GM18520 (cell line): ENCODE measurements around the gene DPF1.
"Not testable (repeated sequence)": the region's sequence is repeated elsewhere in the genome, so short reads cannot be mapped to it uniquely, and the experiment has no call there.

Experiments
- ATAC-seq: cut with Tn5 transposase; IDR thresholded peaks from one replicate; pipeline ENCODE4 v1.9.1; 2021; ENCODE audit not compliant: unreplicated experiment

The DPF1 gene

DNA sequence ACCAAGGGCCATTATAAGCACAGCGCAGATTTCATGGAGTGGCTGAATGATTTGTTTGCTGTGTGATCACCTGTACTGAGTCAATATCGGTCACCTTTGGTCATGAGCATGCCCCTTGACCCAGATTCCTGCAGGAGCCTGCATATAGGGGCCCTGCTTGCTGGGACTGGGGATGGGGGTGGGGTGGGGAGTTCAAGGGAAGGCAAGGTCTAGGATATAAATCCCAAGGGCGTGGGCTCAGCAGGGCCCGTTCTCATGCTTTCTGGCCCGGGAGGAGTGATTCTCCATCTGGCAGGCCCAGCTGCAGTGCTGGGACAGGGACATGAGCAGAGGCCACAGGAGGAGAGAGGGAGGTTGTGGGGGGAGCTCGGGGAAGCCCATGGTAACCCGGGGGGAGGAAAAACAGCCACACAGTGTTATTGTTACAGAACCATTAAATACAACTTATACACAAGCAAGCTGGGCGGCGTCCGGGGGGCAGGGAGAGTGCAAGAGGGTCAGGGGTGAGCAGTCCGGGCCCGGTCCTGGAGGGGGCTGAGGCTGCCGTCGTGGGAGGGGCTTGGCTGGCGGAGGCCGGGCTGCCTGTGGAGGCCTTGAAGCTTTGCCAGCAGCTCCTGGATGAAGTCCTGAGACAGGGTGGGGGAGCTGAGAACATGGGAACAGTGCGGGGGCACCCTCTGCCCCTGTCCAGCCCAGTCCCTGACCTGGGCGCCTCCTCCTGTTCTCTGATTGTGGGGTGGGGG lies 27.0 kb upstream of the DPF1 start:
- no peak for ATAC-seq

DNA sequence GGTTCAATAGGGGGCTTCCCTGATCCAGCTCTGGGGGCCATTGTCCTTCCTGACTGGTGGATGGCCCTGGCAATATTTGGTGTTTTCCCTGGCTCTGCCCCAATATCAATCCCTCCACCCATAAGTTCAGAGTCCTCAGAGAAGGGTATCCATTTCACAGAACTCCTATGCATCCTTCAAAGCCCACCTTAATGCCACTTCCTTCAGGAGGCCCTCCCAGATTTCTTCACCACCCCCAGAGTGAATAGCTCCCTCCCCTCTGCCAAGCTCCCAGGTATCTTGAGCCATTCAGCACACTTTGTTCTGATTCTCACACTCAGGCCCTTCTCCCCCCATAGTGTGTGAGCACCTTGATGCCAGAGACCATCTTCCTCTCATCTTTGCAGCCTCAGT lies 26.4 kb upstream of the DPF1 start:
- no peak for ATAC-seq

- ATAC-seq, result no peak
Measured at GRCh38 chr19:38248421-38248820, 24.4 kb upstream of the DPF1 start.

- ATAC-seq, result no peak
Measured at GRCh38 chr19:38247734-38248268, 23.8 kb upstream of the DPF1 start.

GRCh38 chr19:38247126-38247525 lies 23.1 kb upstream of the DPF1 start:
- ATAC-seq, result no peak

- ATAC-seq, result no peak
Measured at GRCh38 chr19:38245826-38246498, 21.9 kb upstream of the DPF1 start.

DNA sequence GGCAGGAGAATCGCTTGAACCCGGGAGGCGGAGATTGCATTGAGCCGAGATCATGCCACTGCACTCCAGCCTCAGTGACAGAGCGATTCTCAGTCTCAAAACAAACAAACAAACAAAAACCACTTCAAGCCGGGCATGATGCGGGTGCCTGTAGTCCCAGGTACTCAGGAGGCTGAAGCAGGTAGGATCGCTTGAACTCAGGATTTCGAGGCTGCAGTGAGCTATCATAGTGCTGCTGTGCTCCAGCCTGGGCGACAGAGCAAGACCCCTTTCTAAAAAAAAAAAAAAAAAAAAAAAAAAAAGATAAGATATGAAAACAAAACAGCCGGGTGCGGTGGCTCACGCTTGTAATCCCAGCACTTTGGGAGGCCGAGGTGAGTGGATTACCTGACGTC lies 19.3 kb upstream of the DPF1 start:
- no peak for ATAC-seq

DNA sequence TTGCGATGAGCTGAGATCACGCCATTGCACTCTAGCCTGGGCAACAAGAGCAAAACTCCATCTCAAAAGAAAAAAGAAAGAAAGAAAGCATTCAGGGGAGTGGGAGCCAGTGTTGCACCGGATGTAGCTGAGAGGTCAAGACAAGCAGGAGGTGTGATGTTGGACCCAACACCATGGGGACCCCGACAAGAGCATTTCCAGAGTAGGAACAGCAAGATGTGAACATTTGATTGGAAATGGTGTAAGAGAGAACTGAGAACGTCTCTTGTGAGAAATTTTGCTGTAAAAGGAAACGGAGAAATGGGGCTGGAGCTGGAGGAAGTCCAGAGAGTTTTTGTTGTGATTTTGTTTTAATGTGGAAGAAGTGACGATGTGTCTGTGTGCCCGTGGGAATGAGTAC lies 15.8 kb upstream of the DPF1 start:
- ATAC-seq, result no peak

DNA sequence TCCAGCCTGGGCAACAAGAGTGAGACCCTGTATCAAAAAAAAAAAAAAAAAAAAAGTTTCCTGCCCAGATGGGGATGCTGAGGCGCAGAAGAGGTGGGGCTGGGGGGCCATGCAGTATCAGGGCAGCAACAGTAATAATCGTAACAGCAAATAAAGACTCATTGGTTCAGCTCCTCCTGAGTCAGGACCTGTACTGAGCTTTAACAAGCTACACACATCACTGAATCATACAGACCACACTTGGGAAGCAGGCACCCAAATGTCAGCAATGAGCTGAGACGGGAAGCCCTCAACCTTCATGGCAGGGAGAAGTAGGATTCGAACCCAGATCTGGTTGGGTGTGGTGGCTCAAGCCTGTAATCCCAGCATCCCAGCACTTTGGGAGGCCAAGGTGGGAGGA lies 10.6 kb upstream of the DPF1 start:
- ATAC-seq, result no peak

DNA sequence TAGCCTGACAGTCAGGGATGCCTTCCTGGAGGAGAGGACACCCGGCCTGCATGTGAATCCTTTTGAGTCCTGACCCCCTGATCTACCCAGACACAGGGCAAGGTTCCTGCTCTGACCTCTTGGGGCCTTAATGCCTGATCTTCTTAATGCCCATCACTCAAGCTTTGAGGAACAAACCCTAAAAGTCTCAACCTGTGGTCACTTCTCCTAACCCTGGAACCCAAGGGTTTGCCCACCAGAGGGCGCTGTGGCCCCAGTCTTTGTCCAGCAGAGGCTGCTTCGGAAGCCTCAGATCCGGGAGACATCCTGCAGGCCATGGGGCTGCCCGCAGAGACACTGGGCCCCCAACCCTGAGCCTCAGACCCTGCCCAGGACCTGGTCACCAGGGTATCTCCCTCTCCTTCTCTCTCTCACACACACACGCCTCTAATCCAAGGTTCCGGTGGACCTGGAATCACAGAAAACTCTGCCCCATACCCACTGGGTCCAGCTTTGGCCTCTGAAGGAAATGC lies 9.8 kb upstream of the DPF1 start:
- ATAC-seq, result no peak

DNA sequence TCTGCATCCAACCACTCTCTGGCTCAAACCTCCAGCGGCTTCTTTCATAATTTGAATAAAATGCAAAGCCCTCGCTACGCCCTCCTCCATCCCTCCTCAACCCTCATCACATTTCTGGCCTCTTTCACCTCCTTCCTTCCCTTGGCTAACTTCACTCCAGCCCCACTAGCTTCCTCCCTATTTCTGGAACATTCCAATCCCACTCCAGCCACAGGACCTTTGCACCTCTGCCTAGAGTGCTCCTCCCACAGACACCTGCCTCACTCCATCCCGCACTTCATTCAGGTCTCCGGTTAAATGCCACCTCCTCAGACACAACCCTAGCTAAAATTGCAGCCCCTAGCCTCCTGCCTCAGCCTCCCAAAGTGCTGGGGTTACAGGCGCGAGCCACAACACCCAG lies 7.9 kb upstream of the DPF1 start:
- no peak for ATAC-seq

GRCh38 chr19:38230506-38231133 lies 6.6 kb upstream of the DPF1 start:
- not testable (repeated sequence) for ATAC-seq

GRCh38 chr19:38229585-38230073 lies 5.6 kb upstream of the DPF1 start:
- no peak for ATAC-seq

DNA sequence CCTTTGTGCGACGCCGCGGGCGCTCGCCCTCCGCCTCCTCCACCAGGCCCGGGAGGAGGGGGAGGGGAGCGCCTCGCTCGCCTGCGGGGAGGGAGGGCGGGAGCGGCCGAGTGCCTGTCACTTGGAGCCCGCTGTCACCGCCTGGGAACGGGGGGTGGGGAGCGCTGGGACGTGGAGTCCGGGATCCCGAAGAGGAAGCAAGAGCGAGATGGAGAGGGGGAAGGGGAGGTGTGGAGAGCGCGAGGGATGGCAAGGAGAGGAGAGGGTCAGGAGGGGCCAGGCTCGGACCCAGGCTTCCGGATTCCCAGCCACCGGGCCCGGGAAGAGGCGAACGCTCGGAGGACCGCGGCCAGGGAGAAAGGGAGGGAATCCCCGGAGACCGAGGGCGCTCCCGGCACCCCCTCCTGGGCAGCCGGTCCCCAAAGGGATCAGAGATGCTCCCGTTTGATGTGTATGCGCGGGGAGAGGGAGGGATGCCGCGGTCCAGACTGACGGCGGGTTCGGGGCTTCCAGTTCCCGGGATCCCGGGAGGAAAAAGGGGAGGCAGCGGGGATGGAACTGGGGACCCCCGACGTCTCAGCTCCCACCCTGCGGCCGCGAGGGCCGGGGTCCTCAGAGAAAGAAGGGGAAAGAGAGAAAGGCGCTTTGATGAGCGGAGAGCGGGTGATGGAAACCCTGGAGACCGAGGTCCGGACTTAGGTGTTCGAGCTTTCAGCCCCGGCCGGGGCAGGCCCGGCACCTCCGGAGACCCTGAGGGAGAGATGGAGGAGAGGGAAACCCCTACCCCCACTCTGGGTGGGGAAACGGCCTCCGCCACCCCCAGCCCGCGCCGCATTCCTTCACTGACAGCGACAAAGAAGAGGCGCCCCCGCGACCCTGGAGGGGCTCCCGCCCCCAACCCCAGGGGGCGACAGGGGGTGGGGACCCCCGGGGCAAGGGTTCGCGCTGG lies 4.7 kb upstream of the DPF1 start:
- no peak for ATAC-seq

DNA sequence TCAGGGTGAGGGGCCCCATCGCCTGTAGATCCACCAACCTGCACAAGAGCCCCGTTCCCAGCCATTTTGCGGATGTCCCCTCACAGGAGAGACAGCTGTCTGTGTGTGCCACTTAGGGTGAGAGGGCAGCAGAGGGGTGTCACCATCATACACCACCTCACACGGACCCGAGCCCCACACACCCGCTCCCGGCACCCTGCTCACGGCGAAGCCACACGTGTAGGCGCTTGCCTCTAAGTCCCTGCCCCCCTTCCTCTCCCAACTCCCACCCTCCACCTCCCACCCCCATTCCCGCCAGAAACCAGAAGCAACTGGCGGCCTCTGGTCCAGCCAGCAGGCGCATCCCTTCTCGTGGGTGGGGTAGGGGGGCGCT lies 4.0 kb upstream of the DPF1 start:
- no peak for ATAC-seq

DNA sequence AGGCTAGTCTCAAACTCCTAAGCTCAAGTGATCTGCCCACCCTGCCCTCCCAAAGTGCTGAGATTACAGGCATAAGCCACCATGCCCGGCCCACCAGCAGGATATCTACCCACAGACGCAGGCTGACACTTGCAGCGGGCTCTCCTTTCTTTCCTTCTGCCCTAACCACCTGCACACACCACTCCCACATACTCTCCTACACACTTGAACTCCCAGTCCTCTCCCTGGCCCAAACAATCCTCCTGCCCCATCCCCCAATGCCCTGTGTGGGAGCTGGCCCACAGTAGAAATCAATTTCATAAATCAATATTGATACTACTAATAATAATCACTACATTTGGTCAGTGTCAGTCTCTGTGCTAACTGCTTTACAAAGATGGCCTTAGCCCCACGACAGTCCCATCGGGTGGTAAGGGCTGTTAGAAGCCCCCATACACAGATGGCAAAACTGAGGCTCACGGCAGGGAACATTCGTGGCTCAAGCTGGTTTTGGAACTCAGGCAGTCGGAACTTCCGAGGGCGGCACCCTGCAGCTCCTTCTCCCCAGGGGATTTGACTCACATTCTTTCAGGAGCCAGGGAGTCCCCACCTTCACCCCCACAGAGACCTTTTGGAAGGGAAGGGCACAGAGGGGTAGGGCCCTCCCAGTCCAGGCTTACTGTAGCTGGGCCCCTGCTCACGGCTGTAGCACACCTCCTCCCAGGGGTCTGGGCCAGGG lies 3.4 kb upstream of the DPF1 start:
- ATAC-seq, result no peak

GRCh38 chr19:38224863-38225218 lies 819 bp upstream of the DPF1 start:
- ATAC-seq, result not testable (repeated sequence)

DNA sequence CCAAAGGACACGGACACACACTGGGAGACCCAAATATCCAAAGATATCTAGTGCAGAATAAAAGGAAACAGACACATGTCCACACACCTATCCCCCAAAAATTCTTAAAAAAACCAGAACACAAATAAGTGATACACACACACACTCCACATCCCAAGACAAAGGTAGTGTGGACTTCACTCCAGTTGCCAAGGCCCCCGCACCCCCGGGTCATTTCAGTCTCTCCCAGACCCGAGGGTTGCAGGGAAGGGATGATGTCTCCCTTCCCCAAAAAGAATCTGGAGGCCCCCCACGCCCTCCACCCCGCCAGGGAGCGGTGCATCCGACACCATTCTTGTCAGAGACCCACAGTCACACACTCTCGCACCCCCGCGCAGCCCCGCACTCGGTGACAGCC lies 407 bp downstream of the DPF1 start:
- no peak for ATAC-seq

DNA sequence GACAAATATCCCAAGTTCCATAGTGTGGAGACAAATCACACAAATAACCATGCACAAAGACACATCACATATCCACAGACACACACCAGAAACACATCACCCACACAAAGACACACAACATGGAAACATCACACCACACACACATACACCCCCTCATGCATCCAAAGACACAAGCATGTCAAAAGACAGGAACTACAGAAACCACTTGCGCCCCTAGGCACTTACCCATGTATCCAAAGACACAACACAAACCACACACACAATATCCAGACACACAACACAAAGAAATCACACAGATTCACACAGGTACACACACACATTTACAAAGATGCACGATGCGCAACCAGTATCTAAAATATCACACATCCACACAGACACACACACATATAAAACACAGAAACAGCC lies 901 bp downstream of the DPF1 start:
- no peak for ATAC-seq
